NCI-H2081 (cell line): ENCODE data around the gene CENPN.

ENCODE experiments used
- DNase-seq, 2 experiments: peaks; one replicate each; lab custom pipeline; 2025; lab: John Stamatoyannopoulos, UW

CENPN gene

GRCh38 chr16:81077076-81077940 is 70.3 kb downstream of the CENPN start, which contains the start of gene C16orf46:
TSS of gene C16orf46 (minus strand) at chr16:81077238. CDS start at chr16:81063955, 13,283 bp downstream.
- DNase-seq = peak; percentile 88 to 92

GRCh38 chr16:81080233-81080632 is 73.2 kb downstream of the CENPN start:
- DNase-seq = no peak

GRCh38 chr16:81081014-81081413 is 74.0 kb downstream of the CENPN start:
- no peak for DNase-seq
